ENCODE measurements around the gene ATXN1.
A peak's percentile ranks its signal among the peaks of the same experiment; 100 is the strongest.

ATXN1 gene

GRCh38 chr6:16438718-16439591, 322.3 kb downstream of the ATXN1 start:
- no peak for DNase-seq (ENCODE audit: low read depth in 3 of 3)

DNA sequence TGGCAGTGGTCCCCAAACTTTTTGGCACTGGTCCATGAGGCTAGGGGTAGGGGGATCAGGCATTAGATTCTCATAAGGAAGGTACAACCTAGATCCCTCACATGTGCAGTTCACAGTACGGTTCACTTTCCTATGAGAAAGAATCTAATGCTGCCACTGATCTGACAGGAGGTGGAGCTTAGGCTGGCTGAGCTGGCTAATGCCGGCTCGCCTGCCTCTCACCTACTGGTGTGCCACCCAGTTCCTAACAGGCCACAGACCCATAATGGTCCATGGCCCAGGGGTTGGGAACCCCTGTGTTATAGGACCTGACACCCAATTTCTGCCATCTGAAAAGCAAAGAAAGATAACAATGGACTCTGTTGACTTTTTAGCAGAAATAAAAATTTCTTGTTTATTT, 323.3 kb downstream of the ATXN1 start:
- DNase-seq (ENCODE audit: low read depth in 3 of 3): no peak

DNA sequence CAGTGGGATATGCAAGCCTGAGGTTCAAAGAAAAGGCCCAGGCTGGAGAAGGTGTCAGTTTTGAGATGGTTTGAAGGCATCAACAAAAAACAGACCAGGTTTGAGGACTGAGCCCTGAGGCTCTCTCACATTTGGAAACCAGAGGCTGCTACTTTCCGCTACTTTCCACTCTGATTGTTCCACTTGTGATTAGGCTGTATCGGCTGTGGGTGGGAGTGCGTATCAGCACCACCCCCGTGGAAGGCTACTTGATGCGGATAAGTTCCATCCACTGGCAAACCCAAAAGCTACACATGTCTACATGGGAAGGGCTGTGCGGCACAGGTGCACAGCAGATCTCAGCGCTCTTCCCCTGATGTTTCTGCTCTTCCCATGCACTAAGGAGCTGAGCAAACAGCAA, 324.2 kb downstream of the ATXN1 start:
- DNase-seq (ENCODE audit: low read depth in 3 of 3): no peak

DNA sequence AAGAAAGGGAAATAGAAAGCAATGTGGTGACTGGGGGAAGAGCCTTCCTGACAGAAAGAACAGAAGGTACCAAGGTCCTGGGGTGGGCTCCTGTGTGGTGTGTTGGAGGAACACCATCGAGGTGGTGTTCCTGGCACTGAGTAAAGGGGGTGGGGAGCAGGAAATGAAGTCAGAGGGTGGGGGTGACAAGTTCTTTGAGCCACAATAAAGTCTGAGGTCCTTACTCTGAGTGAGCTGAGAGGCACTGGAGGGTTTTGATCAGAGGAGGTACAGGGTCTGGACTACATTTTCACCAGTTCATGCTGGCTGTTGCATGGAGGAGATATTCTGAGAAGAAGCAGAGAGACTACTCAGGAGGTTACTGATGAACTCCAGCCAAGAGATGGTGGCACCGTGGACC, 324.7 kb downstream of the ATXN1 start:
- DNase-seq (ENCODE audit: low read depth in 3 of 3): no peak

- no peak for DNase-seq (ENCODE audit: low read depth in 3 of 3)
Measured at GRCh38 chr6:16434885-16435284, 326.4 kb downstream of the ATXN1 start.

DNA sequence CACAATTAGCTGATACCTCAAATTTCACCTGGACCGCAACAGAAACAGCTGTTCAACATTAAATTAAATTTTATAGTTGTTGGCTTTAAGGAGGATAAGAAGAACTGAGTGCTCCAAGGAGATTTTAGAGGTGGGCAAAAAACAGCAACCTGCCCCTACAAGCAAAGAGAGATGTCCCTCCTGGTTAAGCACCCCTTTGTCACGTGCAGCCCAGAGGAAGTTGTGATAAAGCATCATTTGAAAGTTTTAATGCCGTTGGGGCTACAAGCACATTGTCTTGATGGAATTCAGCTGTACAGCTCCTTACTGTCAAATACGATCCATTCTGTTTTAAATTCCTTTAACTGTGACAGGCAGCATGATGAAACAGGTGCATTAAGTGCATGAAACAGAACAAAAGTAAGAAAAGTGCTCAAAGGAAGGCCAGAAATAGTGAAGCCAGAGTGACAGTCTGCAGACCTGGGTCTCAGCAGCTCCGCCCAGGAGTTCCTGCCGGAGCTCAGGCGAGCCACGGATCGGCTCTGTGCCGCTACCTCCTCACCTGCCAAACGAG, 327.8 kb downstream of the ATXN1 start:
- no peak for DNase-seq (ENCODE audit: low read depth in 3 of 3)

DNA sequence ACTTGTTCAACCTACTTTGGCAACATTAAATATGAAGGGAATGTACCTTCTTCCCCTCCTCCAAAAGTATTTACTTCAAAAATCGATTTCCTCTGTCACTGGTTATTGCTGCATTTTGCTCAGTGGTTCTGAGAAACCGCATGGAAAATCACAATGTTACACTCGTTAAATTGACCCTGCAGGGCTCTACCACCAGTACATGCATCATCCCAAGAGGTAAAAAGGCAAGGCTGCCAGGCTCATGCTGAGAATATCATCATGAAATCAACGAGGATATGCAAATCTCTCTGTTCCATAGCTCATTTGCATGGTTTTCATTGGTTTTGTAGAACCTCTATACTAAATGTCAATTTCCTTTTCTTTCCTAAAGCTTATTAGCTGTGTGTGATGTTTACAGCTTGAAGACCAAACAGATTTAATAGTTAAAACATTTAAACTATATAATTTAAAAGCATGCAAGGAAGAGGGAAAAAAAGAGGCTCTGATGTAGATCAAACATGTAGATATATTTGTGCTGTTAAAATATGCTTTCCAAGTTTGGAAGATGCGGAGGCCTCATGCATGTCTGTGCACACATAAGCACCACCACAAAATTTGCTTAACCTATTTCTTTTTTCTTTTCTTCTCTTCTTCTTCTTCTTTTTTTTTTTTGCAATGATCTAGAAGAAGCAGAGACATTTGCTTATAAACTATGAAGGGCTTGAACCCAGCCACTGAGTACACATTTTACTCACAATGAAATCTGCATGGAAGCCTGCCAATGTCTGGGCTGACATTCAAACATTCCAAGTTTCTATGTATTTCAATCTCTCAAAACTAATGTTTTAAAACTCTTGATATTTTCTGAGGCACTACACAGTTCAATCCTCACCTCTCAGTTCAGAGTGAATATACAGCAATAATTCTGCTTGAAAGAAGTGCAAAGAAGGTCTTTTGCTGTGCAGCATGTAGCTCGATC, 328.9 kb downstream of the ATXN1 start:
- DNase-seq (ENCODE audit: low read depth in 3 of 3): no peak

- no peak for DNase-seq (ENCODE audit: low read depth in 3 of 3)
Measured at GRCh38 chr6:16431106-16431505, 330.2 kb downstream of the ATXN1 start.

- DNase-seq (ENCODE audit: low read depth in 3 of 3): no peak
Measured at GRCh38 chr6:16430391-16431089, 330.7 kb downstream of the ATXN1 start.

DNA sequence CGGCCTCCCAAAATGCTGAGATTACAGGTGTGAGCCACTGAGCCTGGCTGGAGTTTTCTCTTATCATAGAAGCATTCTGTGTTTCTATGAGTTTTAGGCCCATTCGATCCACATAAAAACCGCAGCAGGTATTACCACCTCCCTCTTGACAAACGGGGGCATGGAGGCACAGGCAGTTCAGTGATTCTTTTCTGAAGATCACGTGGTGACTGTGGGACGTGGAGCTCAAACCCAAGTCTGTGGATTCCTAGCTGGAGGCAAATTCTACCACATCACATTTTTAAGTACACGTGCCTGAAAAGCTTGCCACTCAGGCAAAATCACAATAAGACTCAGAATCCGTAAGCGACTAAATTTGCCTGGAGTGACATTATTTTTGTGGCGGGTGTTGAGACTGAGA, 331.6 kb downstream of the ATXN1 start:
- DNase-seq (ENCODE audit: low read depth in 3 of 3): no peak

GRCh38 chr6:16427124-16427523, 334.1 kb downstream of the ATXN1 start:
- DNase-seq (ENCODE audit: low read depth in 3 of 3): no peak

- DNase-seq (ENCODE audit: low read depth in 3 of 3): no peak
Measured at GRCh38 chr6:16425881-16426615, 335.2 kb downstream of the ATXN1 start.

DNA sequence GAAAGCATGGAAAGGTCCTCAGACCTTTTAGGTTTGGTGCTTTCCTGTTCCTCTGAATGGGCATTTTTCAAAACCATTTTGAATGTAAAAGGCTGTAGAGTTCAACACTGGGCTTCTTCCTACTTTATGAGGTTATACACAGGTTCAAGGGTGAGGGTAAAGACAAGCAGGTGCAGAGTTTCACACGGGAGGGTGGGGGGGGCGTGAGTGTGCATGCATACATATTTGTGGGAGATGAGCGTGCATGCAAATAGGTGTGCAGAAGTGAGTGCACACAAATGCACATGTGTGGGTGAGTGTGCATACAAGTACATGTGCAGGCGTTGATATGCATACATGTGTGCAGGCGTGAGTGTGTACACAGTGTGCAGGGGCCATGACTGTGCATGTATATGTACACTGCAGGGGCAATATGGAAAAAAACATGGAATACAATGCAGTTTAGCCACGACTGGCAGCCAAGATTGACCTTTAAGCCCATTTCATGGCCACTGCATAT, 339.7 kb downstream of the ATXN1 start:
- no peak for DNase-seq (ENCODE audit: low read depth in 3 of 3)

DNA sequence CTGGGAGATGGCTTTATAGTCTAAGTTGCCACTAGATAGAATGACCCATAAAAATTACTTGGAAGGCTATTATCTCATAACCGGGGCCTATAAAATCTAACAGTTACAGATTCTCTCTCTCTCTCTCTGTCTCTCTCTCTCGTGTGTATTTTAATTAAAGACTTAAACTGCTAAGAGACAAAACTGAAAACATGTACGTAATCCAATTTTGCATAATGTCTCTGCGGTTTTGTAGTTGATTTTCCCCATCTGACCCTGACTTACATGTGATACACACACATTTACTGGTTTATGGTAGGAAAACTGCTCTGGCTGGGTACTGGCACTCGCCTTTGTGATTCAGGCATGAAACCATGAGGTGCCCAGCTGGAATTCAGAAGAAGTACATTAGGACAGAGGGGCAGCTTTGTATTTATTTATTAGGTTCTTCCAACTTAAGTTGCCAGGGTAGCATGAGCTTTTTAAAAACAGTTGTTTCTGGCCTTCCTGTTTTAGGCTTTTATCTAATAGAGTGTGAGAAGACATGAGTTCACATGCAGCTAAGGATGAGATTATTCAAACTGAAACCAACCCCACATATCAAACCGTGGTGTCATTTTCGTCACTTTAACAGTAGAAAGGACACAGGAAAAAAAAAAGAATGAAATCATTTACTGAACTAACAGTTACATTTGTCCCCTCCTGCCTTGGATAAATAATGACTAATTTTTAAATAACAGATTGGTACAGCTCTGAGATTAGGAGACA, 340.4 kb downstream of the ATXN1 start:
- DNase-seq (ENCODE audit: low read depth in 3 of 3): peak in 1 of 3 donors; percentile 40

GRCh38 chr6:16420337-16420714, 340.9 kb downstream of the ATXN1 start:
- DNase-seq (ENCODE audit: low read depth in 3 of 3): no peak

GRCh38 chr6:16419636-16420336, 341.5 kb downstream of the ATXN1 start:
- no peak for DNase-seq (ENCODE audit: low read depth in 3 of 3)

DNA sequence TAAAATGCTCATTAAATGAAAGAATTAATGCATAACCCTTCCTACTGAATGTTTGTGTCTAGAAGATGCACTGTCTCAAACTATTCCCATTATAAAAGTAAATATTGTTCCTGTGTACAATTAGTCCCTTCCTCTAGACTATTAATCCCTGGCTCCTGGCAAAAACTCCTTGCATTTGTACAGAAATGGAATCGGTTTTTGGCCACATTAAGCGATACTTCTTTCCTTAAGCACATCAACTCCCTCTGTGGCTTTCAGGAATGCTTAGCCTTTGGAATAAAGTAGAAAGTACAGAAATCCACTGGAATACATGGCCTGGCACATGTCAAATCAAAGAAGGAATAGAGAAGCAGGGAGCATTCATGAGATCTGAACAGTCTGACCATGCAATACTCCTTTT, 343.1 kb downstream of the ATXN1 start:
- DNase-seq (ENCODE audit: low read depth in 3 of 3): no peak

- DNase-seq (ENCODE audit: low read depth in 3 of 3): no peak
Measured at GRCh38 chr6:16415677-16416076, 345.6 kb downstream of the ATXN1 start.

DNA sequence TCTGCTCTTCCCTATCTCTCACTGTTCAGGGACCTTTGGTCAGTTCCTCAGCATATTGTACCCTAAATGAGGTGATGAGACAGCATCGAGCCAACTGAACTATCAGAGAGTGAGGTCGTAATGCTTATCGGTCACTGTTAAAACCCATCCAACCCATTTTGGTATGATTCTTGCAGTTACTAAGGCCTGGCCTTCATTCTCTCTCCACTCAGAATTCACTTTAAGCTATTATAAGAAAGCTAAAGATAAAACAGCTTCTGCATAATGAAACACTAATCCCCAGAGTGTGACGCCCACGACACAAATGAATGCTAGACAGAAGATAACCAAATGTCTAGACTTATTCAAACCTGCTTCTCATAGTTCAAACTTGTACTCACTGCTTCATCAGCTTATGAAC, 347.1 kb downstream of the ATXN1 start:
- no peak for DNase-seq (ENCODE audit: low read depth in 3 of 3)

DNA sequence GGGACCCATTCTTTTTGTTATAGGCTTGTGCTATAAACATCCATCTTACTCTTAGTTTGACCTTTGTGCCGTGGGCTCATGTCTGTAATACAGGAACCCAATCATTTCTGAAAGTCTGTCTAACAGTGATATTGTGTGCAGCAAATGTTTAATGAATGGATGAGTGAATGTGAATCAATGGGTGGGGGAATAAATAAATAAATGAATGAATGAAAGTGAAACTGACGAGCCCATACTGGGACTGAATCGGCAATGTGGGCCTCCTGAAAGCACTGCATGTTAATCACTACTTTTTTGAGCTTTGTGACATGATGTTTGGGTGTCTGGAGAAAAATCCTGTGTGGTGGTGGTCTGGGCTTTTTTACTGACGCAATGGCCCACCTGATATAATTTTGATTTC, 347.9 kb downstream of the ATXN1 start:
- DNase-seq (ENCODE audit: low read depth in 3 of 3): no peak

Measured in stimulated activated CD4-positive, alpha-beta T cell treated with anti-CD3 and anti-CD28 coated beads, TNF-alpha, amount 100 ng/mL, for 48 hours (primary cell).